HG02885 (cell line): ENCODE results near the gene CCDC7.
"Not testable (repeated sequence)": the region's sequence is repeated elsewhere in the genome, so short reads cannot be mapped to it uniquely, and the experiment has no call there.

Experiments used
- ATAC-seq: cut with Tn5 transposase; IDR thresholded peaks from one replicate; pipeline ENCODE4 v1.9.1; 2021; ENCODE audit warnings: mild to moderate bottlenecking; ENCODE audit not compliant: unreplicated experiment, poor library complexity

CCDC7 gene

GRCh38 chr10:32540691-32541470, 94.9 kb downstream of the CCDC7 start:
- ATAC-seq: no peak

GRCh38 chr10:32548208-32548607, 102.3 kb downstream of the CCDC7 start:
- no peak for ATAC-seq

- no peak for ATAC-seq
Observed at GRCh38 chr10:32556783-32557395, 110.9 kb downstream of the CCDC7 start.

- ATAC-seq: not testable (repeated sequence)
Observed at GRCh38 chr10:32562695-32563094, 116.8 kb downstream of the CCDC7 start.

GRCh38 chr10:32577448-32577847, 131.5 kb downstream of the CCDC7 start:
- no peak for ATAC-seq

- ATAC-seq: no peak
Observed at GRCh38 chr10:32582946-32583345, 137.0 kb downstream of the CCDC7 start.

- not testable (repeated sequence) for ATAC-seq
Observed at GRCh38 chr10:32598022-32598421, 152.1 kb downstream of the CCDC7 start.

- ATAC-seq: no peak
Observed at GRCh38 chr10:32600317-32600716, 154.4 kb downstream of the CCDC7 start.

- ATAC-seq: not testable (repeated sequence)
Observed at GRCh38 chr10:32601562-32601961, 155.6 kb downstream of the CCDC7 start.

GRCh38 chr10:32605787-32606186, 159.8 kb downstream of the CCDC7 start:
- no peak for ATAC-seq

GRCh38 chr10:32610543-32610942, 164.6 kb downstream of the CCDC7 start:
- ATAC-seq: not testable (repeated sequence)

- no peak for ATAC-seq
Observed at GRCh38 chr10:32616438-32616837, 170.5 kb downstream of the CCDC7 start.

- ATAC-seq: no peak
Observed at GRCh38 chr10:32618482-32618881, 172.5 kb downstream of the CCDC7 start.

- peak; percentile 54 for ATAC-seq
Observed at GRCh38 chr10:32621969-32622368, 176.0 kb downstream of the CCDC7 start.

- ATAC-seq: no peak
Observed at GRCh38 chr10:32622409-32622808, 176.5 kb downstream of the CCDC7 start.

- ATAC-seq: no peak
Observed at GRCh38 chr10:32627183-32627582, 181.2 kb downstream of the CCDC7 start.

GRCh38 chr10:32629910-32630309, 184.0 kb downstream of the CCDC7 start:
- no peak for ATAC-seq

GRCh38 chr10:32646535-32646934, 200.6 kb downstream of the CCDC7 start:
- ATAC-seq: no peak

- peak; percentile 47 for ATAC-seq
Observed at GRCh38 chr10:32650246-32650655, 204.3 kb downstream of the CCDC7 start.

- ATAC-seq: not testable (repeated sequence)
Observed at GRCh38 chr10:32657430-32657829, 211.5 kb downstream of the CCDC7 start.

GRCh38 chr10:32661346-32661745, 215.4 kb downstream of the CCDC7 start:
- ATAC-seq: no peak
